ENCODE measurements around the gene TRPC4.

TRPC4 gene

DNA sequence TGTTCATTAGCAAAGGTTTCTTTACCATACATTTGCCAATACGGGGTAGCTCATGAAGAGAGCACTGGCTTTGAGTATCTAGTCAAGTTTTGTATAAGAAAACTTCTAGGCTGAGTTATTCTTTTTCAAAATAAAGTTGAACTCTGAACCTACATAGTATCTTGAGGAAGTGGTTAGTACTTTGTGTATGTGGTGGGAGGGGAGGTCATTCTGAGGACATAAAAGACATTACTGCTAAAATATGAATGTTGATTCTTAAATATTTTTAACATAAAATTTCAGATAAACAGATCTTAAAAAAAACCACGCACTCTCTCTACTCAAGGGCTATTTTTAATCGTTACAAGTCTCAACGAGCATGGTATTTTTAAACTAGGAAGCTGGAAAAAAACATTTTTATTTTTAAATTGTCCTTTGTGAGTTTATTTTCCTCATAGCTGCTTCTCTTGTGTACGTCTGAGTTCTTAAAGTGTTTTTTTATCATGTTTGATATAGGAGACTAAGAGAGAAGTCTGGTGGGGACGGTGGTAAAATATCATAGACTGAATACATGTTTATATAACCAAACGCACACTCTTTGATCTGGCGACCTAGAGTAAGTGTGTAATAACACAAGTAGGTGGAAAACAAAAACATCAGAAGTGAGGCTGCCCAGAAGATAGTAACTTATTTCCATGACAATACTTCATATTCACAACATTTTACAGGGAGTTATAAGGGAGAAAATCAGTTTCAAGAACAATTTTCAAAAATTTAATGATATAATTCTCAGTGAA, 153.0 kb downstream of the TRPC4 start:
- DNase-seq (ENCODE audit: low read depth), result no peak

DNA sequence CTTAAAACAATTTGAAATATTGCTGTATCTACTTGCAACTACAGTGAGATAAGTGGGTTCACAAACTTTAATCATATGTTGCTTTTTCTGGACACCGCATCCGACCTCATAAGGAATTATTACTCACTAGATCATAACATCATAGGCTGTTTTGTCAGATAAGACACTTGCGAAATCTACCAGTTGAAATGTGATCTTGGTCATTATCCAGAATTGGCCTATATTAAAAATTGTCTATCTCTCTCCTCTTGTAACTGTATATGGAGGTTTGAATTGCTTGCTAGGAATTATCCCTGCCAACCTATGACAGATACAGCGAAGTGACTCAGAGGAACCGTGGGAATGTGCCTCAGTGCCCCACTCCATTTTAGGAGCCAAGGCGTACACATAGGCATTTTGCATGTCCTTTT, 154.0 kb downstream of the TRPC4 start:
- DNase-seq (ENCODE audit: low read depth), result no peak

DNA sequence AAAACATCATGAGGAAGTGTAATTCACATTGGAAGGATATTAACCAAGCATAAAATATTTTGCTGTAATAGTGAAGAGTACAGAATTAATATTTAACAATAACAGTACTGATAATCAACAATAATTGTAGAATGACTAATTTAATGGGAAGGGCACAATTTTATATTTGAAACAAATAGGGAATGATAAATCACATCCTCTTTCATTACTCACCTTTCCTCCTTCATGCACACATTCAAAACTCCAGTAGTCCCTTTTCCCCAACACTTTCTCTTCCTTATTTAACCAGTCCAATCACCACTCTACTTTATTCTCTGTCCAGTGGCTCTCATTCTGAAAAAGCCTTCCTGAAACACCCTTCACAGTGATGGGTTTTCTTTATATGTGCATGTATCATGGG, 160.3 kb downstream of the TRPC4 start:
- DNase-seq (ENCODE audit: low read depth), result no peak

DNA sequence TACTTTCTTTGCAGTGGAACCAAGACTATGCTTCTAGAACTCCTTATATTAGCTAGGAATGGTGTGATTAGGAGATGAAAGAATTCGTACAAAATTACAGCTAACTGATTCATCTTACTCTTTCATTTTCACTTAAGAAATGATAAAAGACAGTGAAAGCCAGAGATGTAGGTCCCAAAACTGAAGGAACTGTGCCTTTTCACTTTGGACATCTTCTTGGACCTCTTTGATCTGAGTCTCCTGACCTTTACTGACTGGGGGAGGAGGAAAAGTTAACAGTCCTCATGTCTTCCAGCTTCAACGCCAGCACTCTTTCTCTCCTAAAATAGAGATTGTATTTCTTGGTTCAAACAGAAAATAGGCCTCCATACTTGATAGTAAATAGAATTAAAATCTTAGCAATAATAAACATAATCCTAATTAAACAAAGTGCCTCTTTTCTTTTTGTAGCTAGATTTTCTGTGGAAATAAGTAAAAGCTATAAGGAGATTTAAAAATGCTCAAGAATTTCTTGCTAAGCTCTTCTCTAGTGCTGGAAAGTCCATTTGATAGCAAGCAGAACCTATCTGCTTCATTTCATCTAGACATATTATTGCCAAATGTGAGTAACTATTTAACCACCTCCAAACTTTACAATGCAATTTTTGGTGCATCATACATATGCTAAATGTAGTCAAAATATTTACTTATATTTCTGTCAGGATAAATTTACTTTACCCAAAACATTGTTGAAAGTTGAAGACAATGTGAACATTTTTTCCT, 161.7 kb downstream of the TRPC4 start:
- no peak for DNase-seq (ENCODE audit: low read depth)

- no peak for DNase-seq (ENCODE audit: low read depth)
These were observed 163.5 kb downstream of the TRPC4 start for GRCh38 chr13:37706041-37706440.

DNA sequence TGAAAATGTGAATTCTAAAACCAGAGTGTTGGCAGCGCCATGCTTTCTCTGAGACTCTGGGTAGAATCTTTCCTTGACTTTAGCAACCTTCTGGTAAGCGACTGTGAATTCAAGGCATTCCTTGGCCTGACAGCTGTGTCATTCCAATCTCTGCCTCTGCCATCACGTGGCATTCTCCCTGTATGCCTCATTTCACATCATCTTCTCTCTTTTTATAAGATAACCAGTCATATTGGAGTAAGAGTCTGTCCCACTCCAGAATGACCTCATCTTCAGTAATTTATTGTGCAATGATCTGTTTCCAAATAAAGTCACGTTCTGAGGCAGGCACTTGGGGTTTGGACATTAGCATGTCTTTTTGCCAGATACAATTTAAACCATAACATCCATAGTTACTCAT, 167.6 kb downstream of the TRPC4 start:
- DNase-seq (ENCODE audit: low read depth), result no peak

DNA sequence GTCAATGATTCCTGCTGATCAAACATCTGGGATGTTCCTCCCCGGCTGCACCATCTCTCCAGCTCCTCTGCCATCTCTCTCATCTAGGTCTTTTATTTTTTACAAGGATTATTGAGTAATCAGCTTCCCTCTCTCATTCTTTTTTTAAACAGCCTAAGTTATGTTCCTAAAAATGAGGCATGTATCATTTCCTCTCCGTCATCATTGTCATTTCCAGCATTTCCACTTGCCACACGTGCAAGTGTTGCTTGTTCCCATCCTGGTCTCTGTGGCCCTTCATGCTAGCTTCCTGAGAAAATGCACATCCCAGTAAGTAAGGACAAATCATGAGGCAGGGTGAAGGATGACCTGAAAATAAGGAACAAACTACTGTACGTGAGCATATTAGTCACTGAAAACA, 168.3 kb downstream of the TRPC4 start:
- DNase-seq (ENCODE audit: low read depth), result no peak

DNA sequence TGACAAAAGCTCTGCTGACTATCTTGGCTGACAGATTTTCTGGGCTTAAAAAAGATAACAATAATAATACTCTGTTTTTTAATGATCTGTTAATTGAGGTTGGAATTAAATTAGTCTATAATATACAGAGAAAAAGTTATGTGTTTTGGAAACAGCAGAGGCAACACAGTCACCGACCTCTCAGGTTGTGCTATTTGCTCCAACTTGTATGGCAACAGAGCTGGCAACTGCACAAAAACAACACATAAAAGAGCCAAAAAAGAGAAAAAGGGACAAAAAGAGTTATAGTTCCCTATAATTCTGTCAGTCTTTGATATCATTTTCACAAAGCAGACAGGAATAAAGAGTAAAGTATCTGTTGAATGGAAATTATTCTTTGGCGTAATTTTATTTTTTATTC, 168.7 kb downstream of the TRPC4 start:
- no peak for DNase-seq (ENCODE audit: low read depth)

DNA sequence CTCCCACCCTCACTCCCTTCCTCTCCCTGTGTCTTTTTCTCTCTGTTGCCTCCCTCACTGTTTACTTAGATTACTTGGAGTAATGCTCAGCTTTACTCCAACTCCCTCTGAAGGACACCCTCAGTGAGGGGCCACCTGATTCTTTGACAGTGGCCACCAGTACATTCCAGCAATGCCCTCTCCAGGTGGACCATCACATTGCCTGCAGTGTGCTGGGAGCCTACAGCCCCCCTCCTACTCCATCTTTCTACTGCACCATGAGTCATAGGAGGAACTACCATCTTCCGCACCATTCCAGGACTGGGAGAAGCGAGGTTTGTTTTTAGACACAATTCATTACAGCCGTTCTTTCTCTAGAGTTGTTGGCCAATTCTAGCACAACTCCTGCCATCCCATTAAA, 174.4 kb downstream of the TRPC4 start:
- DNase-seq (ENCODE audit: low read depth), result no peak

DNA sequence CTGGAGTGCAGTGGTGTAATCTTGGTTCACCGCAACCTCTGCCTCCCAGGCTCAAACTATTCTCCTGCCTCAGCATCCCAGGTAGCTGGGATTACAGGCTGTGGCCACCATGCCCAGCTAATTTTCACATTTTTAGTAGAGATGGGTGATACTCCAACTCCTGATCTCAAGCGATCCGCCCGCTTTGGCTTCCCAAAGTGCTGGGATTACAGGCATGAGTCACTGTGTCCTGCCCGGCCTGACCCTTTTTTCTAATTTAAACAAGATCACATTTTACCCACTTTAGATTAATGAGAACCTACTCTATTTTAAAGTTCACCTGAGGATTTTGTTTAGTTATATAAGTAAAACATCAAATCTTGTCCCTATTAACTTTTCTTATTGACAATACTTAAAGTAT, 179.2 kb downstream of the TRPC4 start:
- DNase-seq (ENCODE audit: low read depth), result no peak

DNA sequence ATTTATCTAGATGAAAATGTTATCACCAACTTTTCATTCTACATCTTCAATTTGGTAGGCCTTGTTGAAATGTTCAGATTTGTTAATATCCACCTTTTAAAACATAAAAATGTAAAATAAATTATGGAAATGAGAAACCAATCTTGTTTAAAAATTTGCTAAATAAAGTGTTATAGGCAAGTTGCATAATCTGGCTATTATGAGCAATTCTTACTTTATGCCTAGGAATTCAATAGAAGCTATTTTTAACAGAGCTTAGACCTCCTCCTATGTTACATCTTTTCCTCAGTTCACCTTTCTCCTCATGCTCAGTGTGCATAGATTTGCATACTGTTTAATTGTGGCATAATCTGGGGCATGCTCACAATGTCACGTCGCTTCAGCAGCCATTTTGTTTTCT, 183.1 kb downstream of the TRPC4 start:
- no peak for DNase-seq (ENCODE audit: low read depth)

GRCh38 chr13:37685206-37685605, 184.4 kb downstream of the TRPC4 start:
- no peak for DNase-seq (ENCODE audit: low read depth)

DNA sequence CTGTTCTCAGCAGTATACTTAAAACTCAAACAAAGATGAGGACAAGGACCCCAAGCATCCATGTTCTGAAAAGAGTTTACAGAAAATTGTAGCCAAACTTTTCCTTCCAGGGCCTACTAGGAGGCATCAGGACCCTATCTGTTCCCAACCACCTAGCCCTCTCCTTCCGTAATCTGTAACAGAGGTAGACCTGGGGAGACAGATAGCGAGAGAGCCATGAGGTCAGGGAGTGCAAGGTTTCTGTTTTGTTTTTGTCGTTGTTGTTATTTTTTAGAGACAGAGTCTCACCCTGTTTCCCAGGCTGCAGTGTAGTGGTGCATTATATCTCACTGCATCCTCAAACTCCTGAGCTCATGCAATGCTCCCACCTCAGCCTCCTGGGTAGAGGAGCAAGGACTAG, 187.1 kb downstream of the TRPC4 start:
- DNase-seq (ENCODE audit: low read depth), result no peak

DNA sequence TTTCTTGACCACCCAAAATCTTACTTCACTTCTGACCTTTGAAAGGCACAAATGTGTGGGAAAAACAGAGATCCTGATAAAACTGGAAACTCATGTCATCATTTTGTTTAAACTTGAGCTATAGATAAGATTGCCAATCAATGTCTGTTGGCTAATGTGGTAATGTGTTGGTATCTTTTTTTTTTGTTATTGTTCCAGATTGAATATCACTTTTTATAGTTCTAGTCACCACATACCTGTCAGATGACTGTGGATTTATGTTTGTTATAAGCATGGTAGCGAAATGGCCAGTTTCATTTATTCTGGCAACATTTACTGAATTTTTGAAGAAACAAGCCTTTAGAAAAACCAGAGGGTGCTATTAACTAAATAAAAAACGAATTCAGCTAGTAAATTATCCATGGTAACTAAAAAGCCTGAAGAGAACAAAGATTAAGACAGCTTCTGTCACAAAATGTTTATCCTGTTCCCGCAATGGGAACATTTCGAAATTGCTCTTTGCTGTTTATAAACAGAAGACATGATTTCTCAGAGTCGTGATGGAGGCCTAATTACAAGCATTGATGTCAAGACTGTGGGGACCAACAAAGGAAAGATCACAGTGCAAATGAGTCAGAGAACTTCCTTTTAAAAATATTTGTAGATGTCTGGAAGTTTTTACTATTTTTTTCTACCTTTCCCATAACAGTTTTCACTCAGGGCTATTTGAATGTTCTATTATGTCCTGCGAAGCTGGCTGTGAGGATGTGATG, 188.1 kb downstream of the TRPC4 start:
- DNase-seq (ENCODE audit: low read depth), result no peak

GRCh38 chr13:37680137-37680536, 189.4 kb downstream of the TRPC4 start:
- no peak for DNase-seq (ENCODE audit: low read depth)

DNA sequence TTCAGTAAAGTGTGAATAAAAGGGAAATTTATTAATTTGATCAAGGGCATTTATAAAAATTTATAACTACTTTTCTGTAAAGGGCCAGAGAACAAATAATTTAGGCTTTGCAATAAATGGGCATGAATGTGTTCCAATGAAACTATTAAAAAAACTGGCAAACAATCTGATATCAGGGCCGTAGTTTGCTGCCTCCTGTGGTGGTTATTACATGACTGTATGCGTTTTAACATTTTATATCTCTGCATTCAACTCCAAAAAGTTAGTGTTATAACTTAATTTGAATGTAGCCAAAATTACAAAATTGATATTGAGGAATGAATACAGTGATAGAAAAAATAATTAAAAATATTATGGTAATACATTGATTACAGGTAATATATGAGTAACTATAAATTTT, 190.5 kb downstream of the TRPC4 start:
- DNase-seq (ENCODE audit: low read depth), result no peak

GRCh38 chr13:37669845-37670244, 199.7 kb downstream of the TRPC4 start:
- no peak for DNase-seq (ENCODE audit: low read depth)

DNA sequence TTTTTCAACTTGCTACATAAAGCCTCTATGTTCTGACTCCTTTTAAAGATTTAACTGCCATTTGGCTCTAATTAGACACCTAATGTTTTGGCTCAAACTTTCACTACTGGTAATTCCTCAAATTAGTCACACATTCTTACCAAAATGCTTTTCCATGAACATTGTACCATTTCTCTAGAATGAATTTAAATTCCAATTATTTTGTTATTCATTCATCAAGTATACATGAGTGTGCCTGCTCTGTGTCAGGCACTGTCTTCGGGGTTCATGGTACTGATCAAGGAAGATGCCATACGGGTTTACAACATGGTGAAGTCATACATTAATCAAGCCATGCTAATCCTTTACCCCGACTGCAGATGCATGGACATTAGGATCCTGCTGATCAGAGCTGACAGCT, 201.9 kb downstream of the TRPC4 start:
- no peak for DNase-seq (ENCODE audit: low read depth)

DNA sequence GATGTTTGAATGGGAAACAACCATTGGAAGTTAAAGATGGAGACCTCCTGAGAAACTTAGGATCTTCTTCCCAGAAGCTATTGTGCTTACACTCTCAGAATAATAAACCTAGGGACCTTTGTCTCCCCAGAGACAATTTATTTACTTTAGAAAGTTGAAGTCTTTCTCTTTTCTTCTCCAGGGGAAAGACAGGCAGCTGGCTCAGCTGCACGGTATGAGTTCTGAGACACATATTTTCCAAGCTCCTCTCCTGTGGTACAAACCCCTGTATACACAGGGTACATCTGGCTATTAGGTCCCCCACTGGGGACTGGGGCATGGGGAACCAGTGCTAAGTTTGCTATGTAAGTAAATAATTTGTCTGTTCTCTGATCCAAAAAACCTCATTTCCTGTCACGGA, 203.5 kb downstream of the TRPC4 start:
- no peak for DNase-seq (ENCODE audit: low read depth)

GRCh38 chr13:37665420-37665819, 204.2 kb downstream of the TRPC4 start:
- DNase-seq (ENCODE audit: low read depth), result no peak

DNA sequence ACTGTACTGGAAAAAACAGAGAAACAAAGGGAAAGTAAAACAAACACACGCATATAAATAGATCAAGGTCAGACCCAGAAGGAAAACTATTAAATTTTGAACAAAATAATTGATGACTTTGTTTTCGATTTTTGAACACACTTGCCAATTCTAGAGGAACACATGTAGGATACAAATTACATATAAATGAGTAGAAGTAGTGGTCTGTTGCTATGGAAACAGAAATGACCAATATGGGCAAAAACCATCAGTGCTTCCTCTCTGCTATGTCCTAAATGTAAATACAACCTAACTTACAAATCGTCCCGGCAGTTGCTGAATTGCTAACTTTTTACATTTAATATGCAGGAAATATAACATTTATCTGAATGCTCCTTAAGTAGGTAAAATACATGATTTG, 205.8 kb downstream of the TRPC4 start:
- no peak for DNase-seq (ENCODE audit: low read depth)

GRCh38 chr13:37662624-37663023, 206.9 kb downstream of the TRPC4 start:
- DNase-seq (ENCODE audit: low read depth), result no peak

DNA sequence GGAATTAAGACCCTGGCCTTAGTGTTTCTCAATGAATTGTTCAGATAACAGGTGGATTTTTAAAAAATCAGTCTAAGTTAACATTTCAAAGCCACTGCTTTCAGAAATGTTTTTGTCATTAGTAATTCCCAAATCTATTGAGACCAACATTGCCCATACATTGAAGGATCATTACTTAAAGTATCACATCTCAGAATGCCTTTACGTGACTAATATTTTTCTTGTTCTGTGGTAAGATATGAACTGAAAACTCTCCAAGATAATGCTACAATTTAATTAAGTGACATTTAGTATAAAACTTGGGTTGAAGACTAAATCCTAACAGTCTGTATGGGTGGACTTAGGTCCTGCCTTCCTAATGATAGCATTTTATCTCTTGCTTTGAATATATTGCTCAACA, 211.6 kb downstream of the TRPC4 start:
- DNase-seq (ENCODE audit: low read depth), result no peak
